Sciatic nerve (tissue), 2 donors: ENCODE data around the gene SLC48A1. TPM values are rescaled to one million over a fixed set of nuclear protein-coding genes. Genes with fewer than 3 reads are reported as not detected.
A peak's percentile ranks its signal among the peaks of the same experiment; 100 is the strongest.

Experiments
- ATAC-seq: fragments of 200-7000 bp; cut with Tn5 transposase; one replicate; pipeline ENCODE4 v1.9.1; 2020; ENCODE audit warnings: mild to moderate bottlenecking, moderate library complexity
- DNase-seq: peaks from one replicate; pipeline ENCODE4 v3.0.0-alpha.2; 2020; ENCODE audit warnings: low spot score
- intact Hi-C: fragments of 100-400 bp; cut with DNase I; formaldehyde crosslinking; loops from one replicate; pipeline ENCODE4 v1.14.2; 2022
- total RNA-seq: library from RNA; stranded (reverse); fragmentation: NEBNext Ultra II Directional; extraction: Animal tissue kit (Norgen Biotek cat#: 25700); gene quantifications from one replicate; pipeline ENCODE4 v1.2.1, GENCODE V29; 2021
- donor health status: DM: no; HTN: no; CAD: no.
- donor health status: DM: no; HTN: no; CAD: no.

Gene SLC48A1
- total RNA-seq, 1 donor from 2014 or later = 47.9 TPM

- no peak for ATAC-seq
- intact Hi-C loops = no loop called here
- no peak for DNase-seq
Measured at GRCh38 chr12:47742253-47742825, 30.7 kb upstream of the SLC48A1 start.

GRCh38 chr12:47743311-47743860 is 29.7 kb upstream of the SLC48A1 start:
- intact Hi-C loops = no loop called here
- no peak for ATAC-seq
- DNase-seq = no peak

GRCh38 chr12:47744005-47744651 is 28.9 kb upstream of the SLC48A1 start:
- no peak for ATAC-seq
- no peak for DNase-seq
- intact Hi-C loops = no loop called here

GRCh38 chr12:47744778-47745436 is 28.1 kb upstream of the SLC48A1 start:
- intact Hi-C loops = no loop called here
- DNase-seq = no peak
- ATAC-seq = no peak

- intact Hi-C loops = no loop called here
- DNase-seq = no peak
- ATAC-seq = no peak
Measured at GRCh38 chr12:47745485-47746041, 27.5 kb upstream of the SLC48A1 start.

GRCh38 chr12:47746073-47746472 is 27.0 kb upstream of the SLC48A1 start:
- DNase-seq (no peak), ATAC-seq (no peak)
- intact Hi-C loops = no loop called here

- intact Hi-C loops = no loop called here
- ATAC-seq (no peak), DNase-seq (no peak)
Measured at GRCh38 chr12:47746523-47746922, 26.5 kb upstream of the SLC48A1 start.

GRCh38 chr12:47747126-47747525 is 25.9 kb upstream of the SLC48A1 start:
- no peak for DNase-seq
- ATAC-seq = no peak
- intact Hi-C loops = no loop called here

GRCh38 chr12:47747596-47748506 is 25.2 kb upstream of the SLC48A1 start:
- intact Hi-C loops = no loop called here
- ATAC-seq (no peak), DNase-seq (peak; percentile 52)

- intact Hi-C loops = no loop called here
- DNase-seq (no peak), ATAC-seq (no peak)
Measured at GRCh38 chr12:47748507-47748828, 24.6 kb upstream of the SLC48A1 start.

GRCh38 chr12:47748899-47749298 is 24.1 kb upstream of the SLC48A1 start:
- DNase-seq (no peak), ATAC-seq (no peak)
- intact Hi-C loops = no loop called here

- DNase-seq (no peak), ATAC-seq (no peak)
- intact Hi-C loops = no loop called here
Measured at GRCh38 chr12:47750229-47750798, 22.7 kb upstream of the SLC48A1 start.

- ATAC-seq = no peak
- intact Hi-C loops = no loop called here
- DNase-seq = no peak
Measured at GRCh38 chr12:47750916-47751470, 22.0 kb upstream of the SLC48A1 start.

- intact Hi-C loops = no loop called here
Measured at GRCh38 chr12:47751561-47751960, 21.5 kb upstream of the SLC48A1 start.

GRCh38 chr12:47752121-47752520 is 20.9 kb upstream of the SLC48A1 start:
- intact Hi-C loops = no loop called here
- ATAC-seq (no peak), DNase-seq (no peak)

More at GRCh38 chr12:47751561-47751960, 21.5 kb upstream of the SLC48A1 start:
- ATAC-seq (no peak), DNase-seq (no peak)

GRCh38 chr12:47752552-47752951 is 20.5 kb upstream of the SLC48A1 start:
- ATAC-seq (no peak), DNase-seq (no peak)
- intact Hi-C loops = no loop called here

GRCh38 chr12:47753021-47754001 is 19.7 kb upstream of the SLC48A1 start:
- no peak for DNase-seq
- intact Hi-C loops = no loop called here
- ATAC-seq = peak; percentile 70
